NCI-H345 treated with DMSO at 0.1 percent for 48 hours (cell line): ENCODE measurements around the gene NCR3LG1.

Experiments used
- DNase-seq: peaks from one replicate; lab custom pipeline; 2025; ENCODE audit not compliant: unreplicated experiment; lab: John Stamatoyannopoulos, UW

NCR3LG1 gene

DNA sequence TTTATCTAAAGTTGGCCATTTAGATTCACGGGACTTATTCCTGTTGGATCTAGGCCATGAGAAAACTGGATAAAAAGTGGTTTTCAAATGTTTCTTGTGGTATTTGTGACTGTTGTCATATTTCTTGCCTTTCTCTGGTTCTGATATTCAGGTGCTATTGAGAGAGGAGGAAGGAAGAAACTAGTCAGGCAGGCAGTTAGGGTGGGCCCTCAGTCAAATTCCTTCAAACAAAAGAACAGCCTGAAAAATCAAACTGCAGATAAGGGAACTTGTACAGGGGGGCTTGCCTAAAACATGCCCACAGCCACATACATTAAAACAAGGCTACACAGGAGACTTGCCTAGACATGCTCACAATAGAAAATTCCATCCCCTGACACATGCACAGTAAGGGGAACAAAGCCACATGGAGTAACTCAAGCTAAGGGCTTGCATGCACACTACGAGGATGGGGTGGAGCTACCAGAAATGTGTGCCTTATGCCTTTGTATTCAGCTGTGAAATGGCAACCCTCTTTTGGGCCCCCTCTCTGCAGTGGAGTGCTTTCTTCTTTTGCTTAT, 18.2 kb downstream of the NCR3LG1 start:
- no peak for DNase-seq

GRCh38 chr11:17371614-17372013, 20.0 kb downstream of the NCR3LG1 start:
- DNase-seq, result no peak

DNA sequence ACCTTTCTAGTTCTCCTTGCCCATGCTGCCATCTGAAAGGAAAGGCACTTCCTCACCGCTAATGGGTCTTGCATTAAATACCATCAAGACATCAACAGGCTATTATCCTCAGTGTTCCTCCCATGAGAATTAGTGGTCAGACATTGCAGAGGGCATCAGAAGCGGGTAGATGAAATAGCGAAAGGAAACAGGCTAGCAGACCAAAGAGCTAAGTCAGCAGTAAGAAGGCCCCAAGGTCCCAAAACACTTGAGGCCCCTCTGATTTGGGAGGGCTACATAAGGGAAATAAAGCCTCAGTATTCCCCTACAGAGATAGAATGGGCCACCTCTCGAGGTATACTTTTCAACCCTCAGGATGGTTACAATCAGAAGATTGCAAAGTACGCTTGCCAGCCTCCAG, 23.9 kb downstream of the NCR3LG1 start:
- no peak for DNase-seq

GRCh38 chr11:17376493-17376892, 24.9 kb downstream of the NCR3LG1 start:
- no peak for DNase-seq

- DNase-seq, result no peak
Observed at GRCh38 chr11:17378655-17379054, 27.1 kb downstream of the NCR3LG1 start.

DNA sequence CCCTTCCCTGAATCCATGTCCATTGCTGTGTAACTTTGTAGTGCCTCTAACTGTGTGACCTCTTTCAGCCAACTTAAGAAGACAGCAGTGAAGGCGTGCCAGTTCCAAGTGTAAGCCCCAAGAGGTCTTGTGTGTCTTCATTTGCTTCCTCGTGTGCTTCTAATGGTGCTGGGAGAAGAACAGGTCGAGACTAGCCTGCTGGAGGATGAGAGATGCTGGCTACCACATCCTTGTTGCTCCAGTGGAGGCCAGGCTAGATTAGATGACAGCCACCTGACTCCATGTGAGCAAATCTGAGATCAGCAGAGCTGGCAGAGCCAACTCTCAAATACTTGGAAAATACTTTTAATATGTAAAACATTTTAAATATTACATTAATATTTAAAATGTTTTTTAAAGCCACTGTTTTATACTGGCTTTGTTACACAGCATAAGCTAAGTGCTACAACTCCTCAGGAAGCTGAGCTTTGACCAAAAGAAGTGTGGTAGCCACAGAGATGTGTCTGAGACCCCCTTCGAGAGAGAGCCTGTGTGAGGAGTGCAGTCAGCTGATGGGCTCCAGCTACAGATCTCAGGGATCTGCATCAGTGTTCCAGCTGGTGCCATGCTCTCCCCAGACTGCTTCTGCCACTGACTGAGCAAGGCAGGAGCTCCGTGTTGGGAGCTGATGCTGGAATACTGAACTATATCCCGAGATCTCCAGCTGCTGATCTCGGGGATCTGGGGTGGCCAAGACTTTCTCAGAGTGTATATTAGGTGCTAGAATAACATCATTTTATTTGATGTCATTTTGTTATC, 28.0 kb downstream of the NCR3LG1 start:
- no peak for DNase-seq

GRCh38 chr11:17381156-17381555, 29.6 kb downstream of the NCR3LG1 start:
- no peak for DNase-seq

DNA sequence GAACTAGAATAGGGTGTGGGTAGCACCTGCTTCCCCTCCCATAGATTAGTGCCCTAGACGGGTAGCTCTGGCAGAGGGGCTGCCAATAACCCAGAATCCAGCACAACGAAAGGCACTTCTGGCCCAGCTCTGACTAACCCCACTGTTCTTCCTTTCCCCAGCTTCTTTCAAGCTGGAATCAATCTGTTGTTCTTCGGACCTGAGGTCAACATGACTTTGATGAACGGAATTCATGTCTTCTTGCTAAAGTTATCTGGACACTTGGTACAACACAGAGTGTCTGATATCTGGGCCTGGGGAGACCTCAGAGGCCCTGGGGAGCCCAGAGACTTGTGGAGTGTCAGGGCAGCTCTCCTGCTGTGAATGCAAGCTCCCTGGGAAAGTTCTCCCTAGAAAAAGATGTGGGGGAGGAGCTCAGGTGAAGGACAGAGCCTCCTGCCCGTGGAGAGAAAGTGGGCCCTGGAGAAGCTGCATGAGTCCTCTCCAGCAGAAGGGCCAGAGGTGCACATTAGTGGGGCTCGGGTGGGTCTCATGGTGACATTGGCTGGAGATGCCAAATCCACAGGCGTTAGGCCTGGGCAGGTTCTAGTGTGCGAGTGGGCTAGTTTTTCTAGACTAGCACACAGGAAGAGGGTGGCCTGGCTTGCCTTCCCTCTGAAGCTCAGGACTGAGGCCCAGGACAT, 30.6 kb downstream of the NCR3LG1 start:
- no peak for DNase-seq

DNA sequence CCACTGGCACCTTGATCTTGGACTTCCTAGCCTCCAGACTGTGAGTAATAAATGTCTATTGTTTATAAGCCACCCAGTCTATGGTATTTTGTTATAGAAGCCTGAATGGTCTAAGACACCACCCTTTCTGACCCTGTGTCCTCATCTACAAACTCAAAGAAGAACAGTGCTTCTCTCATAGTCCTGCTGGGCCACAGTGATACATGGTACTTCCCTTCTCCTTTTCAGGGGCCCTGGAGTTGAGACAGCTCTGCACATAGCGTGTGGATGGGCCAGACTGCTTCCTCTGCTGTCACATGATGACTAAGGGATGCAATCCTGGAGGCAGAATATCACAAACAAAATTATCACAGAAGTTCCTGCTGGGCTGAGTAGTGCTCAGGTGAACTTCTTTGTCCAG, 31.9 kb downstream of the NCR3LG1 start:
- no peak for DNase-seq

- DNase-seq, result peak; percentile 66
Observed at GRCh38 chr11:17384002-17384511, 32.5 kb downstream of the NCR3LG1 start.

- no peak for DNase-seq
Observed at GRCh38 chr11:17385492-17385891, 33.9 kb downstream of the NCR3LG1 start.

- DNase-seq, result no peak
Observed at GRCh38 chr11:17385926-17386325, 34.3 kb downstream of the NCR3LG1 start.

DNA sequence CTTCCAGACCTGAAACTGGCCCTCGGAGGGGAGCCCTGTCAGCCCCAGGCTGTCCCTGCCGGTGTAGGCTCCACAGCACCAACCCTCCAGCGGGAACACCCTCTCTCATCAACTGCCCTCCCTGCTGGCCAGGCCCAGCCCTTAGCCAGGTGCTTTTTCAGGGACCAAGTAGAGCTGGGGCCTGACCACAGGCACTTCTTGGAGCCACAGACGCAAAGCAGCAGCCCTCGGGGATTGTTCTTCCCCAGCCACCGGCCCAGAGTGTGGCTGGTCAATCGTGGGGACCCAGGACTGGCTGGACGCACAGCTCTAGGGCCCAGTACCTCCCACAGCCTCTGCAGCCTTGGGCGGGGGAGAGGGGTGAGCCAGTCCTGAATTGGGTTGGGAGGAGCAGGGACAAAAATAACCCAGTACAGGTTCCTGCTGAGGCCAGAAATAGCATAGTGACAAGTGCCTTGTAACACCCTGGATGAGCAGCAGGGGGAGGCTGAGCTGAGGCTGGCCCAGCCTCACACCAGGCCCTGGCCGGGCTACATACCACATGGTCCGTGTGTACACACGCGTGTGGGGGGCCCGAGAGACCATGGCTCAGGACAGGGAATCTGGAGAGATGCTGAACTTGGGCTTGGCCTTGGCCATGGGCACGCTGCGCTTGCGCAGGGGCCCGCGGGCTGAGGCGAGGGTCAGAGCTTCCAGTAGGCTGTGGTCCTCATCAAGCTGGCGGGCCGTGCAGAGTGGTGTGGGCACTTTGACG, 34.9 kb downstream of the NCR3LG1 start:
- DNase-seq, result peak; percentile 4

- DNase-seq, result no peak
Observed at GRCh38 chr11:17387254-17387653, 35.7 kb downstream of the NCR3LG1 start.

DNA sequence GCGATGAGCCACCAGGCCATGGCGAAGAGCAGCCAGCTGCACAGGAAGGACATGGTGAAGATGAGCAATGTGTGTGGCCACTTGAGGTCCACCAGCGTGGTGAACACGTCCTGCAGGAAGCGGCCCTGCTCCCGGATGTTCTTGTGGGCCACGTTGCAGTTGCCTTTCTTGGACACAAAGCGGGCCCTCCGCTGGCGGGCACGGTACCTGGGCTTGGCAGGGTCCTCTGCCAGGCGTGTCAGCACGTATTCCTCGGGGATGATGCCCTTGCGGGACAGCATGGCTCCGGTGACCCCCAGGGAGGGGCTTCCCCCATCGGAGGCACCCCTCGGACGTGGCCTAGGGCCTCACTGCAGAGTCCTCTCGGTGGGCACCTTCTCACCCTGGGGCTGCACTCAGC, 36.2 kb downstream of the NCR3LG1 start:
- no peak for DNase-seq

DNA sequence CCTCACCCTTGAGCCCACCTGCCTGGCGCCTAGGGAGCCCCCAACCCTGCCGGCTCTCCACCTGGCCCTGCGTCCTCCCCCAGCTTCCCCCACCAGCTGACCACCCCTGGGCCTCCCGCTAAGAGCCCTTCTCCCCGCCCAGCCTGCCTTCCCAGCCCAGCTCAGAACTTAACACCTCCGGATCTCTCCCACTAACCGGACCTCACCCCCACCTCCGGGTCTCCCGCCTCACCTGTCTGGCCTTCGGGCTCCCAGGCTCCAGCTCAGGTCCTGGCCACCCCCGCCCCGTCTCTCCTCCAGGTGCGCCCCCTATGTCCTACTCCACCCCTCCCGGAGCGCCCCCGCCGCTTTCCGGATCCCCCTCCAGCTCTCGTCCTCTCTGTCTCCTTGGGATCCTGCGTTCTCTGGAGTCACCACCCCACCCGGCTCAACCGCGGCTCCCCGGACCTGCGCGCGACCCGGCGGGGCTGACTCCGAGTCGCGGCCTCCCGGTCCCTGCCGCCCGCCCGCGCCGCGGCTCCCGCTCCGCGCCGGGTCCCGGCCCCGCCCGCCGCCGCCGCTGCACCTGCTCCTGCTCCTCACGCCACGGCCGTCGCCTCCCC, 37.1 kb downstream of the NCR3LG1 start, which contains the start of gene KCNJ11:
Gene KCNJ11, minus strand, starts transcription at position 51 of the 602 bp plus-strand sequence. CDS start 568 bp downstream, outside the sequence.
- DNase-seq, result no peak

DNA sequence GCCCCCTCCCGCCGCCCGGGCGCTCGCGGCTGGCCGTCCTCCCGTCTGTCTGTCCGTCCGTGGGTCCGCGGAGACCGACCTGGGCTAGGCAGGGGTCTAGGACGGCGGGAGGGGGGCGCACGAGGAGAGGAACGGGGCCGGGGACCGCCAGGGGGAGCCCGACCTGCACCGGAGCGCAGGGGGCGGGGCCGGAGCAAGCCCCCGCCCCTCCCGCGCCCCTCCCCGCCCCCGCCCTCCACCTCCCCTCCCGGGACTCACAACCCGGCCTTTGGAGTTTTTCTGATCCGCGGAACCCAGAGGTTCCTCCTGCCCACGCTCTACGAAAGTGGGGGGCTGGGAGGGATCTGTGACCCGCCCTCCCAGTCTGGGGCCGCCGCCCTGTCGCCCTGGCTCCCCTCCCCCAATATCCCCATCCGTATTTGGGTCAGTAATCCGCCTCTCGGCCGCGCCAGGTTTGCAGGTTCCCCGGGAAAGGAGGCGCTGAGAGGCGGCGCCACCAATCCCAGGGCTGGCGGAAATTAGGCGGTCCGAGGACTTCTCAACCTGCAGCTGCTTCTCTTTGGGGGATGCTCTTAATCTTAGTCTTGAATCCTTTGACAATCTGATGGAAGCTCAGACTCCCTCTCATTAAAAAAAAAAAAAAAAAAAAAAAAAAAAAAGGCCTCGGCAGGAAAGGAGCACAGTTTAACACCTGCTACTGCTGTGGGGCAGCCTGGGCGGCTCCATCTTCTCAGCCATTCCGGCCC, 37.8 kb downstream of the NCR3LG1 start:
- peak; percentile 89 for DNase-seq

DNA sequence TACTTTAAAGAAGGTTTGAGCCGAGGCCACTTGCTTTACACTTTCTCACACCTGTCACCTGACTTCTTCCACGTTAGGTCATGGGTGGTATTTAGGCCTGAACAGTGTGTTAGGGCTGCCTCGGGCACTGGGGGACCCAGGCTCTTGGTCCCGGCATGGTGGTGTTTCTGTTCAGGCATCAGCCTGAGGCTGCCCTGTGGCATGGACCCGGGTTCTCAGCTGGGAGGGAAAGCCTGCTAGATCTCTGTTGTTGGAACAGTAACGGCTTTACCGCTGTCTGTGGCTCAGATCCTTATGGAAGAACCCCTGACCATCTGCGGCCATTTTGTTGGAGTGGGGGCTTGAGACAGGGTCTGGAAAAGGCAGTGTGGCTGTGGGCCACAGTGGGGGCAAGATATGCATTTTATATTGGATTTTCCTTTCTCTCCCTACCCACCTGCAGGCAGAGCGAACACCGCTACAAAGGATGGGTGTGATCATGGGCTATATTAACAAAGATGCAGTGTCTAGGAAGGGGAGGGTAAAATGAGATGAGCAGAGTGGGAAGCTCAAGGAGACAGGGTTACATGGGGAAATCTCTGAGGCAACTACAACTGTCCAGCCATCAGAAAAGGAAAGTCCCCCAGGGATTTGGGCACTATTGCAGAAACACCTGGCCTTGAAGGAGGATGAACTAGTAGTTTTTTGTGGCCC, 38.5 kb downstream of the NCR3LG1 start:
- no peak for DNase-seq
